Left ventricle myocardium superior (tissue), 1 donor: Measurements from ENCODE around the gene OPN1LW. TPM values are rescaled to one million over a fixed set of nuclear protein-coding genes. Genes with fewer than 3 reads are reported as not detected.
"Not testable (repeated sequence)": the region's sequence is repeated elsewhere in the genome, so short reads cannot be mapped to it uniquely, and the experiment has no call there.

ENCODE experiments used
- ATAC-seq: fragments of 200-7000 bp; cut with Tn5 transposase; one replicate; pipeline ENCODE4 v1.9.1; 2020; ENCODE audit warnings: mild to moderate bottlenecking, moderate library complexity
- DNase-seq: peaks from one replicate; pipeline ENCODE4 v3.0.0-alpha.2; 2020
- intact Hi-C: fragments of 100-400 bp; cut with micrococcal nuclease; formaldehyde crosslinking; loops from one replicate; pipeline ENCODE4 v1.11.0; 2022
- total RNA-seq: library from RNA; stranded (reverse); fragmentation: NEBNext Ultra II Directional; extraction: Animal tissue kit (Norgen Biotek cat#: 25700); gene quantifications from one replicate; pipeline ENCODE4 v1.2.1, GENCODE V29; 2021
- donor health status: DM: no; HTN: yes; CAD: no; lungs with severe emphysema.

OPN1LW gene
- total RNA-seq, 1 donor from 2014 or later: not detected

GRCh38 chrX:154192846-154193245, 48.8 kb downstream of the OPN1LW start:
- ATAC-seq, intact Hi-C loops: not testable (repeated sequence)

DNA sequence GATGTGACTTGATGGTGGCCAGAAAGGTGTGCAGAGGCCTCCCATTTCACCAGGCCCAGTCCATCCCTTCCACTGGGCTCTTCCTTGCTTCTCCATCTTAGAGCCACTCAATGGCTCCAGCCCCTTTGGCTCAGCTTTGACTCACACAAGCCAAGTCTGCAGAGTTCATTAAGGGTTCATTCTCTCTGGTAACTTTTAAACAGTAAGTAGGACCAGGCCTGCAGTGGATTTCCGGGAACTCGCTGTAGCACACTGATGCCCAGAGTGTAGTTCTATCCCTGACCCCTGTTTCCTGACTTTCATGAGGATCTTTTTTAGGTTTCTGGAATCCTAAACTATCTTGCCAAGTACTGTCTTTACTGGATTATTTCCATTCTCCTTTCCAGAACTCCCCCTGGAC, 50.3 kb downstream of the OPN1LW start:
- DNase-seq, intact Hi-C loops: not testable (repeated sequence)
- ATAC-seq: peak; percentile 61

More at GRCh38 chrX:154192846-154193245, 48.8 kb downstream of the OPN1LW start:
- DNase-seq: not testable (repeated sequence)

- intact Hi-C loops, ATAC-seq: not testable (repeated sequence)
Measured at GRCh38 chrX:154196466-154196865, 52.4 kb downstream of the OPN1LW start.

More at GRCh38 chrX:154196466-154196865, 52.4 kb downstream of the OPN1LW start:
- not testable (repeated sequence) for DNase-seq

Other genes with a start within 250 kb of the OPN1LW start
- 3.3 TPM for gene AVPR2, start 239.6 kb upstream of the OPN1LW start, total RNA-seq
- 10.0 TPM for gene ARHGAP4, start 218.0 kb upstream of the OPN1LW start, total RNA-seq
- 72.2 TPM for gene NAA10, start 209.2 kb upstream of the OPN1LW start, total RNA-seq
- 8.9 TPM for gene RENBP, start 199.6 kb upstream of the OPN1LW start, total RNA-seq
- gene HCFC1, start 172.4 kb upstream of the OPN1LW start, total RNA-seq: 27.0 TPM
- gene TMEM187, start 171.5 kb upstream of the OPN1LW start, total RNA-seq: 6.0 TPM
- 33.9 TPM for gene IRAK1, start 124.3 kb upstream of the OPN1LW start, total RNA-seq
- 35.9 TPM for gene MECP2, start 46.5 kb upstream of the OPN1LW start, total RNA-seq
- gene OPN1MW, start 38.4 kb downstream of the OPN1LW start, total RNA-seq: not detected
- not detected for gene OPN1MW2, start 75.5 kb downstream of the OPN1LW start, total RNA-seq
- not detected for gene OPN1MW3, start 113.3 kb downstream of the OPN1LW start, total RNA-seq
- not detected for gene TEX28, start 150.9 kb downstream of the OPN1LW start, total RNA-seq
- 18.0 TPM for gene TKTL1, start 151.6 kb downstream of the OPN1LW start, total RNA-seq
- gene FLNA, start 230.4 kb downstream of the OPN1LW start, total RNA-seq: 228 TPM
- 51.3 TPM for gene EMD, start 235.1 kb downstream of the OPN1LW start, total RNA-seq